Lower leg skin (tissue), 3 donors: Measurements from ENCODE around the gene SSC4D.

Experiments
- POLR2A ChIP-seq, 2 donors: fragments of 450-650 bp; IDR thresholded peaks; one replicate each; pipeline ENCODE4 v1.6.1; 2016 to 2017; ENCODE audit warnings: antibody characterized with exemption in 2 of 2, mild to moderate bottlenecking in 1 of 2, moderate library complexity in 1 of 2
- TF ChIP-seq, protein P1 (sequence below), 3 donors: fragments of 450-650 bp; IDR thresholded peaks; one replicate each; pipeline ENCODE4 v1.5.1; 2016; ENCODE audit warnings: antibody characterized with exemption in 3 of 3, mild to moderate bottlenecking in 3 of 3, moderate library complexity in 2 of 3

DNA sequence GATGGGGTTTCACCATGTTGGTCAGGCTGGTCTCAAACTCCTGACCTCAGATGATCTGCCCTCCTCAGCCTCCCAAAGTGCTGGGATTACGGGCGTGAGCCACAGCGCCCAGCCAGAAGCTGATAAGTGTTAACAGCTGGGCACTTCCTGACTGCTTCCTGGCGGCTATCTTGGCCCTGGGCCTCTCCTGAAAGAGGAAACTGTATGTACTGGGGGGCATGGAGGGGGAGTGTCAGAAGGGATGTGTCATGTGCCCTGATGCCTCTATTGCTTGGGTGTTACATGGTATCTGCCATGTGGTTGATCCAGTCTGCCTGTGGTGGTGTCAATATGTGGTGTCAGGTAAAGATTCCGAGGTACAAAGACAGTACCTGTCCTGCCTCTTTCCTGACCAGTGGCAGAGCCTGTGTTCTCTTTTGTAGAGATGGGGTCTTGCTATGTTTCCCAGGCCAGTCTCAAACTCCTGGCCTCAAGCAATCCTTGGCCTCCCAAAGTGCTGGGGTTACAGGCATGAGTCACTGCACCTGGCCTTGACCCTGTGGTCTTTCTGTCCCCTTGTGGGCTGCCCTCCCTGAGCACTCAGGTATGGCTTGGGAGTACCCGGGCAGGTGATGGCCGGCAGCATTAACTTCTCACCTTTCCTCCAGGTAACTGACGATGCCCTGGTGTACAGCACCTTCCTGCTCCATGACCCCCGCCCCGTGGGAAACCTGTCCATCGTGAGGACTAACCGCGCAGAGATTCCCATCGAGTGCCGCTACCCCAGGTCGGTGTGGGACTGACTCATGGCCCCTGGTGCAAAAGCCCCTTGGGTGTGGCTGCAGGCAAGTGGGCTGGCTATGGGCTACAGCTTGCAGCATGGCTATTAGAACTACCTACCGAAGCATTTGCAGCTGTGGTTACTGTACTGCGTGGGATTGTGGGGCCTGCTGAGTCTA lies 19.6 kb upstream of the SSC4D start:
- TF ChIP-seq, protein P1, sequence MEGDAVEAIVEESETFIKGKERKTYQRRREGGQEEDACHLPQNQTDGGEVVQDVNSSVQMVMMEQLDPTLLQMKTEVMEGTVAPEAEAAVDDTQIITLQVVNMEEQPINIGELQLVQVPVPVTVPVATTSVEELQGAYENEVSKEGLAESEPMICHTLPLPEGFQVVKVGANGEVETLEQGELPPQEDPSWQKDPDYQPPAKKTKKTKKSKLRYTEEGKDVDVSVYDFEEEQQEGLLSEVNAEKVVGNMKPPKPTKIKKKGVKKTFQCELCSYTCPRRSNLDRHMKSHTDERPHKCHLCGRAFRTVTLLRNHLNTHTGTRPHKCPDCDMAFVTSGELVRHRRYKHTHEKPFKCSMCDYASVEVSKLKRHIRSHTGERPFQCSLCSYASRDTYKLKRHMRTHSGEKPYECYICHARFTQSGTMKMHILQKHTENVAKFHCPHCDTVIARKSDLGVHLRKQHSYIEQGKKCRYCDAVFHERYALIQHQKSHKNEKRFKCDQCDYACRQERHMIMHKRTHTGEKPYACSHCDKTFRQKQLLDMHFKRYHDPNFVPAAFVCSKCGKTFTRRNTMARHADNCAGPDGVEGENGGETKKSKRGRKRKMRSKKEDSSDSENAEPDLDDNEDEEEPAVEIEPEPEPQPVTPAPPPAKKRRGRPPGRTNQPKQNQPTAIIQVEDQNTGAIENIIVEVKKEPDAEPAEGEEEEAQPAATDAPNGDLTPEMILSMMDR (IDR thresholded peaks at IDR 0.05): no peak
- TF ChIP-seq POLR2A (IDR thresholded peaks at IDR 0.05): no peak
